Liver (tissue), 9 donors: ENCODE results near the gene ARMS2. TPM values are rescaled to one million over a fixed set of nuclear protein-coding genes. Genes with fewer than 3 reads are reported as not detected.

ENCODE experiments used
- DNase-seq: peaks from one replicate; pipeline ENCODE4 v3.0.0-alpha.2; 2017; ENCODE audit warnings: low spot score
- H3K27ac ChIP-seq, 2 donors: one replicate each; pipeline ENCODE4 v1.7.0; 2013; ENCODE audit warnings: inconsistent platforms in 2 of 2, low read length in 2 of 2, control low read depth in 1 of 2, low read depth in 1 of 2, mild to moderate bottlenecking in 1 of 2
- H3K27me3 ChIP-seq, 4 donors: one replicate each; pipeline versions ENCODE4 v1.6.1 to v1.7.0; 2013; ENCODE audit warnings: low read length in 3 of 4, inconsistent platforms in 1 of 4, mild to moderate bottlenecking in 1 of 4, moderate library complexity in 1 of 4; ENCODE audit not compliant: control insufficient read depth in 4 of 4, insufficient read depth in 4 of 4
- H3K36me3 ChIP-seq, 4 donors: one replicate each; pipeline versions ENCODE4 v1.6.1 to v1.7.0; 2013; ENCODE audit warnings: low read length in 3 of 4, mild to moderate bottlenecking in 3 of 4, low read depth in 1 of 4, moderate library complexity in 1 of 4; ENCODE audit not compliant: control insufficient read depth in 4 of 4, insufficient read depth in 3 of 4
- H3K4me1 ChIP-seq, 4 donors: one replicate each; pipeline versions ENCODE4 v1.6.1 to v1.7.0; 2013; ENCODE audit warnings: low read length in 3 of 4, mild to moderate bottlenecking in 3 of 4, moderate library complexity in 1 of 4; ENCODE audit not compliant: control insufficient read depth in 4 of 4, insufficient read depth in 4 of 4
- H3K4me3 ChIP-seq, 3 donors: one replicate each; pipeline versions ENCODE4 v1.6.1 to v1.7.0; 2013; ENCODE audit warnings: low read length in 3 of 3, control low read depth in 1 of 3, low read depth in 1 of 3, mild to moderate bottlenecking in 1 of 3
- H3K9ac ChIP-seq, 2 donors: one replicate each; pipeline ENCODE4 v1.7.0; 2013; ENCODE audit warnings: low read length in 2 of 2, mild to moderate bottlenecking in 2 of 2, moderate library complexity in 2 of 2, control low read depth in 1 of 2, low read depth in 1 of 2
- H3K9me3 ChIP-seq, 4 donors: one replicate each; pipeline versions ENCODE4 v1.6.1 to v1.7.0; 2013; ENCODE audit warnings: low read length in 3 of 4; ENCODE audit not compliant: control insufficient read depth in 4 of 4
- CTCF ChIP-seq: fragments of 150-350 bp; IDR thresholded peaks from 2 replicates; pipeline ENCODE4 v1.5.1; 2017; ENCODE audit warnings: improper control_type of control experiment, low read depth, low read length; ENCODE audit not compliant: missing input control
- EGR1 ChIP-seq, 2 donors: IDR thresholded peaks; 2 replicates each; pipeline ENCODE4 v1.6.1; 2016 to 2018; ENCODE audit warnings: antibody characterized with exemption in 2 of 2, low read depth in 2 of 2
- FOXA2 ChIP-seq: IDR thresholded peaks from 2 replicates; pipeline ENCODE4 v1.6.1; 2016; ENCODE audit warnings: antibody characterized with exemption
- JUND ChIP-seq, 2 donors: IDR thresholded peaks; 2 replicates each; pipeline ENCODE4 v1.6.1; 2016; ENCODE audit warnings: antibody characterized with exemption in 2 of 2
- REST ChIP-seq: IDR thresholded peaks from 2 replicates; pipeline ENCODE4 v1.6.1; 2016; ENCODE audit warnings: antibody characterized with exemption, mild to moderate bottlenecking
- RXRA ChIP-seq, 2 donors: IDR thresholded peaks; 2 replicates each; pipeline ENCODE4 v1.6.1; 2017 to 2018; ENCODE audit warnings: antibody characterized with exemption in 2 of 2, mild to moderate bottlenecking in 1 of 2
- TAF1 ChIP-seq: conservative IDR thresholded peaks from 2 replicates; pipeline ENCODE4 v1.6.1; 2016; ENCODE audit warnings: antibody characterized with exemption, mild to moderate bottlenecking
- ZBTB33 ChIP-seq: IDR thresholded peaks from 2 replicates; pipeline ENCODE4 v1.6.1; 2016; ENCODE audit warnings: antibody characterized with exemption
- WGBS: extraction: QIAGEN DNeasy Blood & Tissue Kit; methylation state at CpG from one replicate; pipeline ENCODE4 v1.1.7; 2013; 5-methylcytosine and 5-hydroxymethylcytosine counted together
- polyA plus RNA-seq, 2 donors: library from polyadenylated mRNA; stranded (reverse) in 1 of 2; unstranded in 1 of 2; fragments of 200-250 nt in 1 of 2; fragments of >200 nt in 1 of 2; fragmentation: Nextera tagmentation in 1 of 2; extraction: Ambion mirVana in 1 of 2; gene quantifications; one replicate each; pipeline versions ENCODE4 v1.2.1 to v1.2.3, GENCODE V29; 2013 to 2015
- total RNA-seq, 2 donors: library from RNA; depleted of rRNA; stranded (reverse); fragments of >200 nt; gene quantifications; one replicate each; pipeline ENCODE4 v1.2.3, GENCODE V29; 2014
- donor health status: healthy.
- donor health status: healthy.
- donor health status: healthy.
- donor health status: healthy.
- donor health status: healthy.

Gene ARMS2
- total and polyA plus RNA-seq, 4 donors, result 0.17 TPM; not detected in 3

- no peak for TF ChIP-seq ZBTB33
- TF ChIP-seq EGR1 (IDR thresholded peaks at IDR 0.05; ENCODE audit: low read depth in 2 of 2), result no peak
- no peak for TF ChIP-seq RXRA (IDR thresholded peaks at IDR 0.05)
- no peak for TF ChIP-seq FOXA2
- TF ChIP-seq JUND (IDR thresholded peaks at IDR 0.05), result no peak
Observed at GRCh38 chr10:122486406-122487080, 32.1 kb downstream of the ARMS2 start (continued).

- Histone ChIP-seq H3K36me3 (peaks cover 0 to 11% (median 2%) of the 10 kb centered on the region in 4 donors), H3K27ac (no peak overlapping the region), H3K9me3 (no peaks in the 10 kb centered on the region), H3K4me1 (no peaks in the 10 kb centered on the region), H3K4me3 (no peak overlapping the region), H3K27me3 (no peaks in the 10 kb centered on the region), H3K9ac (no peak overlapping the region)
- 80% methylated on average over 16 of the region's 16 CpGs for WGBS
- no peak for DNase-seq
- TF ChIP-seq TAF1 (no peak), REST (no peak), ZBTB33 (no peak), CTCF (no peak), RXRA (IDR thresholded peaks at IDR 0.05) (no peak), EGR1 (IDR thresholded peaks at IDR 0.05; ENCODE audit: low read depth in 2 of 2) (no peak)
Observed at GRCh38 chr10:122487174-122487765, 32.8 kb downstream of the ARMS2 start.
